WTC11 (cell line): ENCODE measurements around the gene PDHA2. TPM values are rescaled to one million over a fixed set of nuclear protein-coding genes. Genes with fewer than 3 reads are reported as not detected.

Experiments used
- ATAC-seq: fragments of 200-7000 bp; cut with Tn5 transposase; 2 replicates; pipeline ENCODE4 v1.10.0; 2021; ENCODE audit warnings: mild to moderate bottlenecking, moderate library complexity
- CTCF ChIA-PET: fragments of 300-600 bp; sonication (Branson Sonifier 250); formaldehyde crosslinking; loops from one replicate; lab custom pipeline; 2021; ENCODE audit warnings: antibody characterized with exemption; lab: Charles Lee
- POLR2A ChIA-PET: fragments of 350-600 bp; sonication (Branson Sonifier 250); formaldehyde crosslinking; loops from one replicate; lab custom pipeline; 2021; ENCODE audit warnings: antibody characterized with exemption; lab: Charles Lee
- DNase-seq: peaks from one replicate; pipeline ENCODE4 v3.0.0; 2021; ENCODE audit warnings: low spot score
- H3K27ac Mint-ChIP-seq: 2 replicates; pipeline ENCODE4 v1.8.0; 2021; ENCODE audit warnings: mixed read lengths
- H3K27me3 Mint-ChIP-seq: 2 replicates; pipeline ENCODE4 v1.8.0; 2021; ENCODE audit warnings: low read depth, mild to moderate bottlenecking, moderate library complexity, mixed read lengths
- H3K36me3 Mint-ChIP-seq: 2 replicates; pipeline ENCODE4 v1.8.0; 2021; ENCODE audit warnings: mixed read lengths
- H3K4me1 Mint-ChIP-seq: 2 replicates; pipeline ENCODE4 v1.8.0; 2022; ENCODE audit warnings: mixed read lengths
- H3K4me3 Mint-ChIP-seq: 2 replicates; pipeline ENCODE4 v1.8.0; 2021; ENCODE audit warnings: mild to moderate bottlenecking, moderate library complexity, mixed read lengths
- H3K9me3 Mint-ChIP-seq: 2 replicates; pipeline ENCODE4 v1.8.0; 2021; ENCODE audit warnings: mixed read lengths
- ARID4B ChIP-seq: sonication (generic); formaldehyde crosslinking; IDR thresholded peaks from 2 replicates; pipeline ENCODE4 v1.8.0; 2023; ENCODE audit warnings: missing genetic modification reagents, mild to moderate bottlenecking, borderline replicate concordance
- CREB1 ChIP-seq: sonication (generic); formaldehyde crosslinking; IDR thresholded peaks from 2 replicates; pipeline ENCODE4 v1.8.0; 2023; ENCODE audit warnings: mild to moderate bottlenecking, missing genetic modification reagents
- CTCF ChIP-seq: fragments of 200-600 bp; IDR thresholded peaks from 2 replicates; pipeline ENCODE4 v1.8.0; 2022; ENCODE audit warnings: antibody characterized with exemption
- FOXK1 ChIP-seq: sonication (generic); formaldehyde crosslinking; IDR thresholded peaks from 2 replicates; pipeline ENCODE4 v1.8.0; 2022; ENCODE audit warnings: mild to moderate bottlenecking, moderate library complexity, missing genetic modification reagents
- HMGA2 ChIP-seq: fragments of 250-450 bp; sonication (Bioruptor Pico); IDR thresholded peaks from 2 replicates; pipeline ENCODE4 v1.4.0; 2021; ENCODE audit warnings: mild to moderate bottlenecking, moderate library complexity
- IRF2 ChIP-seq: sonication (generic); formaldehyde crosslinking; IDR thresholded peaks from 2 replicates; pipeline ENCODE4 v1.8.0; 2022; ENCODE audit warnings: low read depth, missing genetic modification reagents, borderline replicate concordance
- JAZF1 ChIP-seq: fragments of 250-450 bp; sonication (Bioruptor Pico); IDR thresholded peaks from 2 replicates; pipeline ENCODE4 v1.9.0; 2021; ENCODE audit warnings: moderate library complexity, mild to moderate bottlenecking, inconsistent platforms
- KAT7 ChIP-seq: sonication (generic); formaldehyde crosslinking; IDR thresholded peaks from 2 replicates; pipeline ENCODE4 v1.8.1; 2023; ENCODE audit warnings: missing genetic modification reagents, mild to moderate bottlenecking, borderline replicate concordance
- MXD4 ChIP-seq: fragments of 250-450 bp; sonication (Bioruptor Pico); IDR thresholded peaks from 2 replicates; pipeline ENCODE4 v1.8.0; 2021; ENCODE audit warnings: mild to moderate bottlenecking, moderate library complexity, borderline replicate concordance
- NR1H2 ChIP-seq: sonication (generic); formaldehyde crosslinking; IDR thresholded peaks from 2 replicates; pipeline ENCODE4 v1.9.0; 2021; ENCODE audit warnings: mild to moderate bottlenecking, moderate library complexity, missing genetic modification reagents
- NR3C1 ChIP-seq: sonication (generic); formaldehyde crosslinking; conservative IDR thresholded peaks from 2 replicates; pipeline ENCODE4 v1.8.1; 2023; ENCODE audit warnings: low read depth, mild to moderate bottlenecking, missing genetic modification reagents
- OVOL2 ChIP-seq: fragments of 250-450 bp; sonication (Bioruptor Pico); IDR thresholded peaks from 2 replicates; pipeline ENCODE4 v1.9.0; 2021; ENCODE audit warnings: mild to moderate bottlenecking, borderline replicate concordance
- PRRX2 ChIP-seq: fragments of 250-450 bp; sonication (Bioruptor Pico); IDR thresholded peaks from 2 replicates; pipeline ENCODE4 v1.8.0; 2021; ENCODE audit warnings: mild to moderate bottlenecking
- ZBTB21 ChIP-seq: sonication (generic); formaldehyde crosslinking; IDR thresholded peaks from 2 replicates; pipeline ENCODE4 v1.8.1; 2023; ENCODE audit warnings: mild to moderate bottlenecking, missing genetic modification reagents, borderline replicate concordance
- ZNF219 ChIP-seq: sonication (generic); formaldehyde crosslinking; IDR thresholded peaks from 2 replicates; pipeline ENCODE4 v1.8.0; 2023; ENCODE audit warnings: missing genetic modification reagents, mild to moderate bottlenecking, borderline replicate concordance
- ZNF263 ChIP-seq: sonication (generic); formaldehyde crosslinking; IDR thresholded peaks from 2 replicates; pipeline ENCODE4 v1.8.1; 2022; ENCODE audit warnings: low read depth, mild to moderate bottlenecking, moderate library complexity, missing genetic modification reagents
- ZNF317 ChIP-seq: sonication (generic); formaldehyde crosslinking; IDR thresholded peaks from 2 replicates; pipeline ENCODE4 v1.8.1; 2023; ENCODE audit warnings: low read depth, mild to moderate bottlenecking, moderate library complexity, missing genetic modification reagents, borderline replicate concordance
- ZNF416 ChIP-seq: fragments of 250-450 bp; sonication (Bioruptor Pico); IDR thresholded peaks from 2 replicates; pipeline ENCODE4 v1.9.0; 2021; ENCODE audit warnings: mild to moderate bottlenecking, inconsistent platforms
- total RNA-seq: library from RNA; stranded (reverse); gene quantifications from 3 replicates; pipeline ENCODE4 v1.2.3, GENCODE V29; 2021
- TF ChIP-seq, protein P1 (sequence below): sonication (generic); formaldehyde crosslinking; IDR thresholded peaks from 2 replicates; pipeline ENCODE4 v1.8.1; 2023; ENCODE audit warnings: mild to moderate bottlenecking, missing genetic modification reagents
- TF ChIP-seq, protein P2 (sequence below): fragments of 250-450 bp; sonication (Bioruptor Pico); IDR thresholded peaks from 2 replicates; pipeline ENCODE4 v1.8.0; 2021; ENCODE audit warnings: mild to moderate bottlenecking
- TF ChIP-seq, protein P3 (sequence below): fragments of 250-450 bp; sonication (Bioruptor Pico); IDR thresholded peaks from 2 replicates; pipeline ENCODE4 v2.1.2; 2022; ENCODE audit warnings: mild to moderate bottlenecking, moderate library complexity

PDHA2 gene
- total RNA-seq, 1 experiment from 2014 or later = not detected

DNA sequence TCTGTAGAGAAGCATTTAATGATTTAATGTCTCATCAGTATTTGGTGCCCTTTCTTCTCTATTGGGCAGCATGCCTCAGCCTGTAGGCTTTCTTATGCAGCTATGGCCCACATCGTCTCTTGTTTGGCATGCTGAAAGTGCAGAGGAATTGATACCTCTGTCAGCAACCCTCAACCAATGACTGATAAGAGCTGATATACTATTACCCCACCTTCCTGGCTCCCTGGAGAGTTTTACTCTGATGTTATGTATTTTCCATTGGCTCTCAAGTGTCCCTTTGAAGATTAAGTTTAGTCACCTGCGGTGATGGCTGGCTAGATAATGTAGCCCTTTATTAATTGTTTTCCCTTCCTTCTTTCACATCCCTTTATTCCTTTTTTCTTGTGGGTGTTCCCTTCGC is 41.2 kb upstream of the PDHA2 start (continued):
- TF ChIP-seq CTCF (no peak), HMGA2 (CRISPR knock-in tag) (no peak), NR3C1 (CRISPR knock-in tag) (no peak), PRRX2 (no peak)
- TF ChIP-seq, protein P1, sequence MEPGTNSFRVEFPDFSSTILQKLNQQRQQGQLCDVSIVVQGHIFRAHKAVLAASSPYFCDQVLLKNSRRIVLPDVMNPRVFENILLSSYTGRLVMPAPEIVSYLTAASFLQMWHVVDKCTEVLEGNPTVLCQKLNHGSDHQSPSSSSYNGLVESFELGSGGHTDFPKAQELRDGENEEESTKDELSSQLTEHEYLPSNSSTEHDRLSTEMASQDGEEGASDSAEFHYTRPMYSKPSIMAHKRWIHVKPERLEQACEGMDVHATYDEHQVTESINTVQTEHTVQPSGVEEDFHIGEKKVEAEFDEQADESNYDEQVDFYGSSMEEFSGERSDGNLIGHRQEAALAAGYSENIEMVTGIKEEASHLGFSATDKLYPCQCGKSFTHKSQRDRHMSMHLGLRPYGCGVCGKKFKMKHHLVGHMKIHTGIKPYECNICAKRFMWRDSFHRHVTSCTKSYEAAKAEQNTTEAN (CRISPR knock-in tag) = no peak
- TF ChIP-seq, protein P2, sequence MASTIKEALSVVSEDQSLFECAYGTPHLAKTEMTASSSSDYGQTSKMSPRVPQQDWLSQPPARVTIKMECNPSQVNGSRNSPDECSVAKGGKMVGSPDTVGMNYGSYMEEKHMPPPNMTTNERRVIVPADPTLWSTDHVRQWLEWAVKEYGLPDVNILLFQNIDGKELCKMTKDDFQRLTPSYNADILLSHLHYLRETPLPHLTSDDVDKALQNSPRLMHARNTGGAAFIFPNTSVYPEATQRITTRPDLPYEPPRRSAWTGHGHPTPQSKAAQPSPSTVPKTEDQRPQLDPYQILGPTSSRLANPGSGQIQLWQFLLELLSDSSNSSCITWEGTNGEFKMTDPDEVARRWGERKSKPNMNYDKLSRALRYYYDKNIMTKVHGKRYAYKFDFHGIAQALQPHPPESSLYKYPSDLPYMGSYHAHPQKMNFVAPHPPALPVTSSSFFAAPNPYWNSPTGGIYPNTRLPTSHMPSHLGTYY = no peak

DNA sequence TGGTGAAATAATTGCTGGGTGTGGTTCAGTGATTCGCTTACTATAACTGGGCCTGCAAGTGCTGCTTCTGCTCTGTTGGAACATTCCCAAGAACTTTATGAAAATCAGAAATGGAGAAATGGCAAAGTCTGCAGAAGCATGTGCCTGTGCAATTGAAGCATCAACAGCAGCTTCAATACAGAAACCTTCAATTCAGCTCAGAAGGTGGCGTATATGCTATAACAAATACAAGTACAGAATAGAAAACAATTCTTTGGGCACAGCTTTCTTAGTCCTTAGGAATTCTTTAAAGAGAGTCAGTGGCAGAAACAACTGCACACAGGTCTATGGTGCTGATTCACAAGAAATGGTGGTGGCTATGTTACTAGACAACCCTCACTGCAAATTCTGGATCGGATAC is 18.0 kb upstream of the PDHA2 start:
- Mint-ChIP-seq H3K4me3 (no peak overlapping the region), H3K36me3 (no peaks in the 10 kb centered on the region), H3K27me3 (no peaks in the 10 kb centered on the region), H3K4me1 (peaks cover 32% of the 10 kb centered on the region), H3K9me3 (peaks cover 13% of the 10 kb centered on the region), H3K27ac (no peak overlapping the region)
- no peak for TF ChIP-seq OVOL2 (CRISPR knock-in tag)
- TF ChIP-seq ZNF219 (CRISPR knock-in tag) = no peak
- TF ChIP-seq ZNF263 (CRISPR knock-in tag) = no peak
- no peak for TF ChIP-seq ZNF416
- no peak for TF ChIP-seq MXD4 (CRISPR knock-in tag)
- TF ChIP-seq, protein P3, sequence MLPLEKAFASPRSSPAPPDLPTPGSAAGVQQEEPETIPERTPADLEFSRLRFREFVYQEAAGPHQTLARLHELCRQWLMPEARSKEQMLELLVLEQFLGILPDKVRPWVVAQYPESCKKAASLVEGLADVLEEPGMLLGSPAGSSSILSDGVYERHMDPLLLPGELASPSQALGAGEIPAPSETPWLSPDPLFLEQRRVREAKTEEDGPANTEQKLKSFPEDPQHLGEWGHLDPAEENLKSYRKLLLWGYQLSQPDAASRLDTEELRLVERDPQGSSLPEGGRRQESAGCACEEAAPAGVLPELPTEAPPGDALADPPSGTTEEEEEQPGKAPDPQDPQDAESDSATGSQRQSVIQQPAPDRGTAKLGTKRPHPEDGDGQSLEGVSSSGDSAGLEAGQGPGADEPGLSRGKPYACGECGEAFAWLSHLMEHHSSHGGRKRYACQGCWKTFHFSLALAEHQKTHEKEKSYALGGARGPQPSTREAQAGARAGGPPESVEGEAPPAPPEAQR = no peak
- TF ChIP-seq, protein P2 = no peak
- no peak for TF ChIP-seq IRF2 (CRISPR knock-in tag)
- no peak for TF ChIP-seq NR1H2 (CRISPR knock-in tag)
- TF ChIP-seq FOXK1 (CRISPR knock-in tag) = no peak
- TF ChIP-seq ZBTB21 (CRISPR knock-in tag) = no peak
- TF ChIP-seq KAT7 (CRISPR knock-in tag) = no peak
- ChIA-PET CTCF (no interaction called here), POLR2A (no interaction called here)
- ATAC-seq (no peak), DNase-seq (no peak)

DNA sequence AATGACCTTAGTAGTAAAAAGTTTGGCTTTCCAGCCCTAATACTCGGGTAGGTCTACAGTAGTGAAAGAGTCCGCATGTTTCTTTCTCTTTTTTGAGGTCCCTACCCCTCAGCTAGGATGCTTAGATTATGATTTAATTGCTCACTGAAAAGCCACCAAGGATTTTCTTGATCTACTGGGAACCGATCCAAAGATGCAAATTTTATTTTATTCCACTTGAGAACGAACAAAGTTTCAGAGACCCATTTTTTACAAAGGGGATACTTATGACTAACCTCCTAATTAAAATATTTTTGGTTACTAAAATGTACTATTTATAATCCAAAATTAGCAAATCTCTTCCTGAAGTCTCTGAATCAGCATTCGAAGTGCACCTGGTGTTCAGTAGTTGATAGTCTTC is 14.3 kb upstream of the PDHA2 start:
- Mint-ChIP-seq H3K36me3 (peaks cover 8% of the 10 kb centered on the region), H3K9me3 (peaks cover 24% of the 10 kb centered on the region), H3K4me1 (peaks cover 30% of the 10 kb centered on the region), H3K27me3 (no peaks in the 10 kb centered on the region)
- ATAC-seq = no peak
- TF ChIP-seq ARID4B = no peak
- TF ChIP-seq CREB1 = no peak
- TF ChIP-seq JAZF1 (CRISPR knock-in tag) = no peak
- no peak for TF ChIP-seq ZBTB21 (CRISPR knock-in tag)
- TF ChIP-seq ZNF317 (CRISPR knock-in tag) = no peak
- TF ChIP-seq, all 79 proteins: peak for 0
- Mint-ChIP-seq H3K27ac (no peak overlapping the region), H3K4me3 (no peak overlapping the region)
- DNase-seq = no peak
- ChIA-PET POLR2A (no interaction called here), CTCF (no interaction called here)
